ENCODE results near the gene CDX1.

CDX1 gene

GRCh38 chr5:150166650-150167511 lies at the start of gene CDX1:
CDX1 (plus strand) TSS chr5:150166778; CDS start chr5:150166877, 99 bp downstream.
- in situ Hi-C loops (cut with MboI; ENCODE audit: low sequenced_read_pairs) = no loop called here

GRCh38 chr5:150117945-150118560 lies 48.5 kb upstream of the CDX1 start:
- in situ Hi-C loops (cut with MboI; ENCODE audit: low sequenced_read_pairs) = no loop called here

- in situ Hi-C loops (cut with MboI; ENCODE audit: low sequenced_read_pairs) = no loop called here
Observed at GRCh38 chr5:150118561-150119229, 47.9 kb upstream of the CDX1 start.

GRCh38 chr5:150119421-150120061 lies 47.0 kb upstream of the CDX1 start:
- in situ Hi-C loops (cut with MboI; ENCODE audit: low sequenced_read_pairs) = no loop called here

- in situ Hi-C loops (cut with MboI; ENCODE audit: low sequenced_read_pairs) = no loop called here
Observed at GRCh38 chr5:150120062-150120441, 46.5 kb upstream of the CDX1 start.

- in situ Hi-C loops (cut with MboI; ENCODE audit: low sequenced_read_pairs) = no loop called here
Observed at GRCh38 chr5:150120617-150121447, 45.7 kb upstream of the CDX1 start.

GRCh38 chr5:150121448-150122157 lies 45.0 kb upstream of the CDX1 start:
- in situ Hi-C loops (cut with MboI; ENCODE audit: low sequenced_read_pairs) = no loop called here

GRCh38 chr5:150122158-150122510 lies 44.4 kb upstream of the CDX1 start:
- in situ Hi-C loops (cut with MboI; ENCODE audit: low sequenced_read_pairs) = no loop called here

- in situ Hi-C loops (cut with MboI; ENCODE audit: low sequenced_read_pairs) = no loop called here
Observed at GRCh38 chr5:150122536-150123481, 43.8 kb upstream of the CDX1 start.

- in situ Hi-C loops (cut with MboI; ENCODE audit: low sequenced_read_pairs) = no loop called here
Observed at GRCh38 chr5:150123542-150123941, 43.0 kb upstream of the CDX1 start.

GRCh38 chr5:150124111-150124557 lies 42.4 kb upstream of the CDX1 start:
- in situ Hi-C loops (cut with MboI; ENCODE audit: low sequenced_read_pairs) = no loop called here

- in situ Hi-C loops (cut with MboI; ENCODE audit: low sequenced_read_pairs) = no loop called here
Observed at GRCh38 chr5:150124596-150124995, 42.0 kb upstream of the CDX1 start.

GRCh38 chr5:150125334-150125733 lies 41.2 kb upstream of the CDX1 start:
- in situ Hi-C loops (cut with MboI; ENCODE audit: low sequenced_read_pairs) = no loop called here

GRCh38 chr5:150126199-150126920 lies 40.2 kb upstream of the CDX1 start:
- in situ Hi-C loops (cut with MboI; ENCODE audit: low sequenced_read_pairs) = no loop called here

- in situ Hi-C loops (cut with MboI; ENCODE audit: low sequenced_read_pairs) = no loop called here
Observed at GRCh38 chr5:150126921-150127265, 39.7 kb upstream of the CDX1 start.

- in situ Hi-C loops (cut with MboI; ENCODE audit: low sequenced_read_pairs) = no loop called here
Observed at GRCh38 chr5:150129454-150129812, 37.1 kb upstream of the CDX1 start.

- in situ Hi-C loops (cut with MboI; ENCODE audit: low sequenced_read_pairs) = no loop called here
Observed at GRCh38 chr5:150129813-150130492, 36.6 kb upstream of the CDX1 start.

- in situ Hi-C loops (cut with MboI; ENCODE audit: low sequenced_read_pairs) = no loop called here
Observed at GRCh38 chr5:150130493-150130922, 36.1 kb upstream of the CDX1 start.

Measured in hTERT RPE-1 (cell line).